GM11168 (cell line): ENCODE measurements around the gene MAST3.
"Not testable (repeated sequence)": the region's sequence is repeated elsewhere in the genome, so short reads cannot be mapped to it uniquely, and the experiment has no call there.

Experiments used
- in situ Hi-C: fragments of 300-500 bp; cut with MboI; formaldehyde crosslinking; loops from one replicate; pipeline ENCODE4 v1.12.0; 2022; ENCODE audit warnings: low sequenced_read_pairs; ENCODE audit not compliant: unreplicated experiment

MAST3 gene

DNA sequence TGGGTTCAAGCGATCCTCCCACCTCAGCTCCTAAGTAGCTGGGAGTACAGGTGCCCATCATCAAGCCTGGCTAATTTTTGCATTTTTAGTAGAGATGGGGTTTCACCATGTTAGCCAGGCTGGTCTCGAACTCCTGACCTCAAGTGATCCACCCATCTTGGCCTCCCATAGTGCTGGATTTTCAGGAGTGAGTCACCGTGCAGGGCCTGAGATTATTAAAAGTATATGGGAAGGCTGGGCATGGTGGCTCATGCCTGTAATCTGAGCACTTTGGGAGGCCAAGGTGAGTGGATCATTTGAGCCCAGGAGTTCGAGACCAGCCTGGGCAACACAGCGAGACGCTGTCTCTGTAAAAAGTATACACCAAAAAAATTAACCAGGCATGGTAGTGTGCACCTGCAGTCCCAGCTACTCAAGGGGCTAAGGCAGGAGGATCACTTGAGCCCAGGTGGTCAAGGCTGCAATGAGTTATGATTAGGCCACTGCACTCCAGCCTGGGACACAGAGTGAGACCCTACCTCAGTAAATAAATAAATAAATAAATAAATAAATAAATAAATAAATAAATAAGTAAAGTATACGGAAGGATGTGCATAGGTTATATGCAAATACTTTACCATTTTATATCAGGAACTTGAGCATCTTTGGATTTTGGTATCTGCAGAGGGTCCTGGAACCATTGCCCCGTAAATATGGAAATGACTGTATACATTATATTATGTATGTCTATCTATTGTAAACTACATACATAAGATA lies 11.7 kb upstream of the MAST3 start:
- in situ Hi-C loops = no loop called here

DNA sequence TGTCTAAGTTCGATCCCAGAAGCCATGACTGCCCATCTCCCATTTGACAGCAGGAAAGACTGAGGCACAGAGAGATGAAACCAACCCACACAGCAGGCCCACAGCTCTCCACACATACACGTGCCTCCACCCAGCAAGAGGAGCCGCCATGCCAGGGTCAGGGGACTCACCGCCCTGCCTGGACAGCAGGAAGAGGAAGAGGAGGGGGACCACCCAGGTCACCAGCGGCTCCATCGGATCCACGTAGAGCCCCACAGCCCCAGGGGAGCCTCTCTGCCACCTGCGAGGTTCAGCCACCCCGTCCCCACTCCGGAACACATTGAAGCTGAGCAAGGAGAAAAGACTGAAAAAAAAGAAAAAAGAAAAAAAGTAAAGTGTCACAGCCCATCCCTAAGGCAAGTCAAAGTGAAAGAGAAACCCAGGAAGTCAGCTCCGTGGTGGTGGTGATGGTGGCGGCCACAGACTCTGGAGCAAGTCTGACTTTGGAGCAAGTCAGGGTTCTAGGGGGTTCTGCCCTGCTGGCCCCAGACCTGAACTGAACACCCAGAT lies 10.9 kb upstream of the MAST3 start, which contains the start of gene IL12RB1:
IL12RB1 (minus strand) TSS at position 345 of the 549 bp plus-strand sequence; CDS start at position 234, 111 bp downstream.
- in situ Hi-C loops = no loop called here

- in situ Hi-C loops = not testable (repeated sequence)
Measured at GRCh38 chr19:18089096-18089541, 8.5 kb upstream of the MAST3 start.

DNA sequence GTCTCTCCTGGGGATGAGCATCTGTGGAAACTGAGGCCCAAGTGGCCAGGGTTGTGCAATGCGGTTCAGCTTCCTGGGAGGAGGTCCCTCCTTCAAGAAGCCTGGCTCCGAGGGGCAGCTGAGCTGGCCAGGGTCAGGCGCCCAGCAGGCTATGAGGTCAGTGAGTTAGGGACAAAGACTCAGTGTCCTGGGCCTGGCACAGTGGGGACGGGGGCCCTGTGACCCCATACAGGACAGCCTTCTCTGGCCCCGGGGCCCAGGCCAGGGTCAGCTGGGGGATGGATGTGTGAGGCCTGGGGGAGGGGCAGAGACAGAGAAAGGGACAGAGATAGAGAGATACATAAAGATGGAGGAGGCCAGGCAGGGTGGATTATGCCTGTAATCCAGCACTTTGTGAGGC lies 7.9 kb upstream of the MAST3 start:
- in situ Hi-C loops = no loop called here

DNA sequence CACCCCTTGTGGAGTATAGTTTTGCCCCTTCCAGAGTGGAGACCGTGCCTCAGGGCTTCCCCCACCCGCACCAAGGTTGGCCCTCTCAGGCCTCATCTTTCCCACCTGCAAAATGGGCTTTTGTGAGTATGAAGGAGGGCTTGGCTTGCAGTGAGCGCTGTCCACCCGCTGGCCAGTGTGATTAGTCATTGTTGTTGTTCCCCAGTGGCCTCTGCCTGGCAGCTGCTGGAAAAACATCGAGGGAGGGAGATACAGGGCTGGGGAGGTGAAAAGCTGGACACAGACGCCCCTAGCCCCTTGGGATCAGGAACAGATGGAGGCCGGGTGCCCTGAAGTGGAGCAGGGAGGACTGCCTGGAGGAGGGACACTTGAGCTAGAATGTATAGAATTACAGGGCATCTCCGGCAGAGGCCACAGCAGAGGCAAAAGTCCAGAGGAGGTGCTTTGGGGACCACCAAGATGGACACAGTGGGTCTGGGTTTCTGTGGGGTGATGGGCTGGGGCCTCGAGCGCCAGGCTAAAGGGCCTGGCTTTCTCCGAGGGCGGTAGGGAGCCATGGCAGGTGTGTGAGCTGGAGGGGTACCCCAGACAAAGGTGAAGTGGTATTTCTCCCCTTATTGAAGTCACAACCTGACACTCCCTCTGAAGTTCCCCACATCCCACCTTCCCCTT lies 6.9 kb upstream of the MAST3 start:
- in situ Hi-C loops = no loop called here

DNA sequence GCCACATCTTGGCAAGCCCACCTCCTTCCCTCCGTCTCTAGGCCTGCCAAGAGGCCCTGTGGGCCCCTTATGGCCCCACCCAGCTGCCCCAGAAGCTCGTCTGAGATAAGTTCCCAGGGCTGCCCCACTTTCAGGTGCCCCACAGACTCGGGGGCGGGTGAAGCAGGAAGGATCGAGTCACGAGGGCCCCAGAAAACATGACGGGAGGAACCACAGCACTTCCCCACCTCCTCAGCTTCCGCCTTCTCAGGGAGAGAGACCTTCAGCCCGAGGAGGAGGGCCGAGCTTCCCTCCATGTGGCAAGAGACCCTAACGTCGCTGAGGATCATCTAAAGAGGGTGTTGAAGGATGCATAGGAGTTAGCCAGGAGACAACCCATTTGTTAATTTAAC lies 6.4 kb upstream of the MAST3 start:
- in situ Hi-C loops = no loop called here

GRCh38 chr19:18093439-18094161 lies 4.0 kb upstream of the MAST3 start:
- in situ Hi-C loops = no loop called here

DNA sequence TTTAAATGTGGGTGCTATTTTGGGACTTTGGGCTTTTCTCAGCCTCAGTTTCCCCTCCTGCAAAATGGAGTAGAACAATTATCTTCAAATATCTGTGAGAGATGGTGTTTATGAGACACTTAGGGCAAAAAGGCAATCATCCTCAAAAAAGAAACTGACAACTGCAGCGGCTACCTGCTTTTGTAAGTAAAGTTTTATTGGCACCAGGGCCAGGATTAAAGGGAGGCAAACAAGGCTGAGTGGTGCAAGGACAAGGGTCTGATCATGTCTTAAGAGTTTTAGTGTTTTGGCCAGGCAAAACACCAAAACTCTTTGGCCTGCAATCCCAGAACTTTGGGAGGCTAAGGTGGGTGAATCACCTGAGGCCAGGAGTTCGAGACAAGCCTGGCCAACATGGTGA lies 1.3 kb upstream of the MAST3 start:
- in situ Hi-C loops = no loop called here

- in situ Hi-C loops = no loop called here
Measured at GRCh38 chr19:18097993-18098890, 664 bp downstream of the MAST3 start.

DNA sequence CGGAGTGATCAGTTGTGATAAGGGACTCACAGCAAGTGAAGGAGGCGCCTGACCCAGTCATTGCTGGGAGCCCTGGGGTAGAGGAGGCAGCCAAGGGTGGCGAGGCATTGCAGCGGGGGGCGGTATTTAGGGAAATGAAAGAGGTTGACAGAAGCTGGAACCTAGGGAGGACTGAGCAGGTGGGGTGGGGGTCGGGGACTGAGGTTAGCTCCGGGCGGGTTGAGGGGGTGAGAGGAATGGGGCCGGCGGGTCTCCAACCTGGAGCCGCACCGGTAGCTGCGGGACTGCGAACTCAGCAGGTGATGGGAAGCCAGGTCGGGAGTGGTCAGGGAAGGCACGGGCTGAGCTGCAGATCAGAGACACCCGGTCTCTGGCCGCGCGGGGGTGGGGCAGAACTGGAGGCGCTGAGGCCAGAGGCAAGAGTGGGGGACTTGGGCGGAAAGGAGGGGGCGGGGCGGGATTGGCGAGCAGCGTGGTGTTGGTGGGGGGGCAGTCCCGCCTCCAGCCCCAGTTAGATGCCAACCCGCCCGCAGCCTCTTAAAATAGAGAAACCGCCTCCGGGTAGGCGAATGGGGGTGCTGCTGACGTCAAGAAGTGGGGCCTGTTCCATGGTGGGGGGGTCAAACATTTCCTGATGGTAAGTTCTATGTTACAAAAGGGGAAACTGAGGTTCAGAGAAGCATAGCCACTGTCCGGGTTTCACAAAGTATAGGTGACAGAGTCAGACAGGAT lies 1.5 kb downstream of the MAST3 start:
- in situ Hi-C loops = no loop called here

DNA sequence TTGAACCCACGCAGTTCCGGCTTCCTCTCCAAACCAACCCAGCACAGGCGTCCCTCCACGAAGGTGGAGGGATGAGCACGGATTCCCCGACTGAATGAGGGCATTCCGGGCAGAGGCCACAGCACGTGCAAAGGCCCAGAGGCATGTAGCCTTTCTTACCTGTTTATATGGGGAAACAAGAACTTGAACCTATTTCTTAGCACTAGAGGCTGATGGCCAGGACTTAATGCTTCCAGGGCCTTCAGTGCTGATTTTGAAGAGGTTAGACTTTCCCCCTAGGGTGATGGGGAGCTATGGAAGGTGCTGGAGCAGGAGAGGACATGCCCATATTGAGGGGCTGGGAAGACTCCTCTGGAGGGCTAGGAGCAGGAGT lies 2.0 kb downstream of the MAST3 start:
- in situ Hi-C loops = no loop called here

DNA sequence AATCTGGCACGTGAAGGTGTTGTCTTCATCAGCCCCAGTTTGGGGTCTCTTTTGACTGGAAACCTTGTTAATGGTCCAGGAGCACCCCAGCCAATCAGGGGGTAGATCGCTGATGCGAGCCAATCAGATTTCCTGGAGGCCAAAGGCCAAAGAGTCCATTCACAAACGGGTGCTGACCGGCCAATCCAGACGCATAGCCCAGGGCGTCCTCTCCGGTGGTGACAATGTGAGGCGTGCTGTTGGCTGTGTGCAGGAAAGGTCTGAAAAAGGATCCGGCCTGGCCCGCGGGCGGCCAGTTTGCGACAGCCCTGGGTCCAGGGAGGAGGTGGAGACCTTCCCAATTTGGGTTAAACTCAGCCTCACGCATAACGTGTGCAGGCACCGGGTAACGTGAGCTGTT lies 3.1 kb downstream of the MAST3 start:
- in situ Hi-C loops = no loop called here

DNA sequence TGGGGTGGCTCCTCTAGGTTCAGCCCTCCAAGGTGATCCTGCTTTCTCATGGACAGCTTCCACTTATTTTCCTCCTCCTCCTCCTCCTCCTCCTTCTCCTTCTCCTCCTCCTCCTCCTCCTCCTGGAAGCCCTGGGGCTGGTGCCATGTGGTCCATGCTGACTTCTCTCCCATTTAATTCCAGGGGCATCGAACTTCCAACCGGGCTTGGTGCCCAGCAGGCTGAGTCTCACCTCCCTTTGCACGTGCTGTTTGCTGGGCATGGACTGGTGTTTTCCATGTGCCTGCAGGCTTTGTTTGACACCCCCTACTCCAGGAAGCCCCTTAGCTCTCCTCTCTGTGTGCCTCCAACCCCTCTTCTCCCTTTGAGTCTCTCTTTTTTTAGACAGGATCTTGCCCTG lies 3.7 kb downstream of the MAST3 start:
- in situ Hi-C loops = no loop called here

- in situ Hi-C loops = no loop called here
Measured at GRCh38 chr19:18102916-18103542, 5.5 kb downstream of the MAST3 start.

- in situ Hi-C loops = no loop called here
Measured at GRCh38 chr19:18104793-18105131, 7.2 kb downstream of the MAST3 start.

DNA sequence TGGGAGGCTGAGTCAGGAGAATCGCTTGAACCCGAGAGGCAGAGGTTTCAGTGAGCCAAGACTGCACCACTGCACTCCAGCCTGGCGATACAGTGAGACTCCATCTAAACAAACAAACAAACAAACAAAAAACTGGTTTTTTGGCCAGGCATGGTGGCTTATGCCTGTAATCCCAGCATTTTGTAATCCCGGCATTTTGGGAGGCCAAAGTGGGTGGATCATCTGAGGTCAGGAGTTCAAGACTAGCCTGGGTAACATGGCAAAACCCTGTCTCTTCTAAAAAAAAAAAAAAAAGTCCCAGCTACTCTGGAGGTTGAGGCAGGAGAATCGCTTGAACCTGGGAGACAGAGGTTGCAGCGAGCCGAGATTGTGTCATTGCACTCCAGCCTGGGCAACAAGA lies 7.7 kb downstream of the MAST3 start:
- in situ Hi-C loops = not testable (repeated sequence)

DNA sequence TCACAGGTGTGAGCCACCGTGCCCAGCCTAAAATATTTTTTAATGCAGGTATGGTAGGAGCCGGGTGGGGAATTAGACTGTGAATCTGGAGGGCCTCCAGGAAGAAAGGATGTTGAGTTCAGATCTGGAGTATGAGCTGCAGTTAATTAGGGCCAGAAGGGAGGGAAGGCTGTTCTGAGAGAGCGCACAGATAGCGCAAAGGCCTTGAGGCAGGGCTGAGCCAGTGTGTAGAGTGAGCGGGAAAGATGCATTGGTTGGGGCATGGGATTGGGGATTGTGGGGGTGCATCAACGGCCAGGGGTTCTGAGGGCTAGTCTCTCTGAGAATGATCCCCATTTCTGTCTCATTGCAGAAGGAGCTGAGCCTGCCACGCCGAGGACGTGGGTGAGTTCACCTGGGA lies 9.7 kb downstream of the MAST3 start:
- in situ Hi-C loops = no loop called here

DNA sequence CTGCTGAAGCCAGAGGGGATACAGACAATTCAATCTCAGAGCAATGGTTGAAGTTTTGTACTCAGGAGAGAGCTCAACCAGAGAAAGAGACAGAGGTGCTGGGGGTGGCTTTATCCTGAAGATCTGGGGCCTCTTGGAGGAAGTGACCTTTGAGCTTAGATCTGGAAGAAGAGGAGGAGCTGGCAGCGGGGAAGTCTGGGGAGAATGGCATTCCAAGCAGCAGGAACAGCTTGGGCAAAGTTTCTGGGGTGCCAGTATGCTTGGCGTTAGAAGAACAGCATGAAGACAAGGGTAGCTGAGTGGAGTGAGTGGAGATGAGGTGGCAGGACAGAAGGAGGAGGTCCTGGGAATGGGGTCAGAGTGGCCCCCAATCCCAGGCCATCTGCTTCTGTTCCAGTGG lies 11.3 kb downstream of the MAST3 start:
- in situ Hi-C loops = no loop called here

DNA sequence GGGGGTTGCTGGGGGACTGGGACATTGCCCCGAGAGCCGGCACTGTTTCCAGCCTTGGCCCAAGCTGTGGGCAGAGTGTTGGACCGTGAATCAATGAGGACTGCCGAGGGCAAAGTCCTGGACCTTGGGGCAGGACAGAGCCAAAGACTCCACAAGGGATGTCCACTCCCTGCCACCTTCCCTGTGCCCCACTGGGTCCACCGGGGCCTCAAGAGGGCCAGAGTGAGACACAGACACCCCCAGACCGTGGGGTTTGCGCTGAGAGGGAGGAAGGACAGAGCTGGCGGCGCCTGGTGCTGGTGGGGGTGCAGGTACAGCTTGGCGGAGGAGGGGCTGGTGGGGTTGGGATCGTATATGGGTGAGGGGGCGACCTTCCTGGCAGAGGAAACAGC lies 11.8 kb downstream of the MAST3 start:
- in situ Hi-C loops = no loop called here
